IMR-90 (cell line): ENCODE results near the gene BAD. TPM values are rescaled to one million over a fixed set of nuclear protein-coding genes. Genes with fewer than 3 reads are reported as not detected.

ENCODE experiments used
- ATAC-seq: fragments of 200-7000 bp; cut with Tn5 transposase; 2 replicates; pipeline ENCODE4 v1.9.1; 2020; ENCODE audit warnings: low read depth, mild to moderate bottlenecking, moderate library complexity
- BruUV-seq: library from RNA; stranded (reverse); fragments of 400-500 nt; replicated peaks from 2 replicates; lab custom pipeline; 2021; lab: Mats Ljungman, UMichigan
- CTCF ChIA-PET: fragments of 300-600 bp; formaldehyde crosslinking; extraction: SDS; loops from one replicate; lab custom pipeline; 2021; ENCODE audit warnings: antibody characterized with exemption; lab: Yijun Ruan, JAX
- POLR2A ChIA-PET: fragments of 300-600 bp; sonication (Branson Sonifier 250); formaldehyde crosslinking; loops from one replicate; lab custom pipeline; 2022; ENCODE audit warnings: antibody characterized with exemption; ENCODE audit not compliant: unreplicated experiment; lab: Charles Lee
- DNase-seq: peaks from one replicate; pipeline ENCODE4 v3.0.0; 2013
- H2AFZ ChIP-seq: replicated peaks from 2 replicates; pipeline ENCODE3; 2013; ENCODE audit warnings: low read length, mild to moderate bottlenecking; ENCODE audit not compliant: poor library complexity
- H2AK5ac ChIP-seq: 2 replicates; pipeline ENCODE4 v1.6.1; 2013; ENCODE audit warnings: low read depth, low read length, inconsistent platforms
- H2AK9ac ChIP-seq: replicated peaks from 2 replicates; pipeline ENCODE3; 2013; ENCODE audit warnings: mild to moderate bottlenecking, low read depth, low read length, moderate library complexity; ENCODE audit not compliant: poor library complexity
- H2BK120ac ChIP-seq: 2 replicates; pipeline ENCODE4 v1.6.1; 2013; ENCODE audit warnings: low read depth, low read length, inconsistent platforms
- H2BK15ac ChIP-seq: 3 replicates; pipeline ENCODE4 v1.6.1; 2013; ENCODE audit warnings: low read depth, low read length, inconsistent platforms
- H2BK20ac ChIP-seq: 2 replicates; pipeline ENCODE4 v1.6.1; 2013; ENCODE audit warnings: low read depth, mild to moderate bottlenecking, inconsistent platforms, low read length, moderate library complexity
- H2BK5ac ChIP-seq: 2 replicates; pipeline ENCODE4 v1.6.1; 2013; ENCODE audit warnings: mild to moderate bottlenecking, low read depth, low read length, inconsistent platforms; ENCODE audit not compliant: poor library complexity, severe bottlenecking
- H3K14ac ChIP-seq: replicated peaks from 2 replicates; pipeline ENCODE4 v1.6.1; 2013; ENCODE audit warnings: low read depth, low read length, inconsistent platforms
- H3K18ac ChIP-seq: 2 replicates; pipeline ENCODE4 v1.6.1; 2013; ENCODE audit warnings: low read depth, low read length, control low read depth
- H3K23ac ChIP-seq: 2 replicates; pipeline ENCODE4 v1.6.1; 2013; ENCODE audit warnings: low read depth, low read length, inconsistent platforms
- H3K27ac ChIP-seq: 2 replicates; pipeline ENCODE4 v1.5.1; 2013; ENCODE audit warnings: mild to moderate bottlenecking, control low read depth, low read length; ENCODE audit not compliant: insufficient read depth
- H3K27me3 ChIP-seq: 2 replicates; pipeline ENCODE4 v1.6.1; 2013; ENCODE audit warnings: low read length; ENCODE audit not compliant: control insufficient read depth, insufficient read depth
- H3K36me3 ChIP-seq: 2 replicates; pipeline ENCODE4 v1.6.1; 2013; ENCODE audit warnings: low read length, mixed read lengths; ENCODE audit not compliant: control insufficient read depth, insufficient read depth
- H3K4ac ChIP-seq: 2 replicates; pipeline ENCODE4 v1.6.1; 2013; ENCODE audit warnings: low read depth, low read length, inconsistent platforms
- H3K4me1 ChIP-seq: 2 replicates; pipeline ENCODE4 v1.6.1; 2013; ENCODE audit warnings: low read length, mixed read lengths; ENCODE audit not compliant: control insufficient read depth, insufficient read depth
- H3K4me2 ChIP-seq: 2 replicates; pipeline ENCODE4 v1.6.1; 2013; ENCODE audit warnings: low read depth, mild to moderate bottlenecking, control low read depth, low read length, moderate library complexity
- H3K4me3 ChIP-seq: 2 replicates; pipeline ENCODE4 v1.5.1; 2013; ENCODE audit warnings: low read depth, mild to moderate bottlenecking, control low read depth, low read length, moderate library complexity; ENCODE audit not compliant: insufficient read depth
- H3K56ac ChIP-seq: 2 replicates; pipeline ENCODE4 v1.6.1; 2013; ENCODE audit warnings: low read length, inconsistent platforms; ENCODE audit not compliant: insufficient read depth; ENCODE audit errors: extremely low read depth
- H3K79me1 ChIP-seq, 2 experiments: 2 replicates each; pipeline ENCODE4 v1.6.1; 2013; ENCODE audit warnings: low read length in 2 of 2, inconsistent platforms in 1 of 2, low read depth in 1 of 2
- H3K9ac ChIP-seq: 2 replicates; pipeline ENCODE4 v1.6.1; 2013; ENCODE audit warnings: low read depth, low read length, control low read depth
- H3K9me1 ChIP-seq: 2 replicates; pipeline ENCODE4 v1.6.1; 2013; ENCODE audit warnings: low read length, inconsistent platforms; ENCODE audit not compliant: insufficient read depth
- H3K9me3 ChIP-seq: 2 replicates; pipeline ENCODE4 v1.6.1; 2013; ENCODE audit warnings: low read length; ENCODE audit not compliant: control insufficient read depth, insufficient read depth
- H4K20me1 ChIP-seq: 2 replicates; pipeline ENCODE4 v1.6.1; 2013; ENCODE audit warnings: low read length, inconsistent platforms; ENCODE audit not compliant: insufficient read depth
- H4K5ac ChIP-seq: 2 replicates; pipeline ENCODE4 v1.6.1; 2013; ENCODE audit warnings: mild to moderate bottlenecking, low read depth, low read length, control low read depth
- H4K8ac ChIP-seq, 2 experiments: 2 replicates each; pipeline ENCODE4 v1.6.1; 2013; ENCODE audit warnings: low read depth in 2 of 2, low read length in 2 of 2, control low read depth in 1 of 2, inconsistent platforms in 1 of 2
- H4K91ac ChIP-seq: 2 replicates; pipeline ENCODE4 v1.6.1; 2013; ENCODE audit warnings: low read depth, low read length, inconsistent platforms; ENCODE audit not compliant: insufficient read depth
- BHLHE40 ChIP-seq: fragments of 150-350 bp; IDR thresholded peaks from 2 replicates; pipeline ENCODE4 v1.6.1; 2016; ENCODE audit warnings: mild to moderate bottlenecking, low read depth, low read length
- CHD1 ChIP-seq: IDR thresholded peaks from 2 replicates; pipeline ENCODE4 v1.6.1; 2012; ENCODE audit warnings: low read depth, low read length, improper control_type of control experiment
- CTCF ChIP-seq: conservative IDR thresholded peaks from 2 replicates; pipeline ENCODE4 v1.5.1; 2012; ENCODE audit warnings: mild to moderate bottlenecking, low read depth, low read length, improper control_type of control experiment
- FOS ChIP-seq: fragments of 150-350 bp; IDR thresholded peaks from 2 replicates; pipeline ENCODE4 v1.6.1; 2016; ENCODE audit warnings: low read depth, low read length
- MAFK ChIP-seq: IDR thresholded peaks from 2 replicates; pipeline ENCODE4 v1.6.1; 2012; ENCODE audit warnings: low read depth, low read length, improper control_type of control experiment
- MAZ ChIP-seq: IDR thresholded peaks from 2 replicates; pipeline ENCODE4 v1.6.1; 2012; ENCODE audit warnings: low read depth, mild to moderate bottlenecking, low read length, improper control_type of control experiment, moderate library complexity, borderline replicate concordance
- MXI1 ChIP-seq: IDR thresholded peaks from 2 replicates; pipeline ENCODE4 v1.6.1; 2012; ENCODE audit warnings: low read depth, mild to moderate bottlenecking, low read length, moderate library complexity, borderline replicate concordance
- NFE2L2 ChIP-seq: fragments of 150-350 bp; IDR thresholded peaks from 2 replicates; pipeline ENCODE4 v1.6.1; 2016; ENCODE audit warnings: low read depth, mild to moderate bottlenecking, low read length
- POLR2A ChIP-seq: IDR thresholded peaks from 2 replicates; pipeline ENCODE4 v1.6.1; 2012; ENCODE audit warnings: mild to moderate bottlenecking, low read depth, low read length
- RAD21 ChIP-seq: IDR thresholded peaks from 2 replicates; pipeline ENCODE4 v1.6.1; 2012; ENCODE audit warnings: low read length, improper control_type of control experiment
- RCOR1 ChIP-seq: IDR thresholded peaks from 2 replicates; pipeline ENCODE4 v1.6.1; 2012; ENCODE audit warnings: mild to moderate bottlenecking, low read length, improper control_type of control experiment; ENCODE audit not compliant: insufficient replicate concordance
- RFX5 ChIP-seq: IDR thresholded peaks from 2 replicates; pipeline ENCODE4 v1.8.0; 2012; ENCODE audit warnings: low read depth, mild to moderate bottlenecking, low read length, moderate library complexity
- SMC3 ChIP-seq: fragments of 150-350 bp; IDR thresholded peaks from 2 replicates; pipeline ENCODE4 v1.6.1; 2016; ENCODE audit warnings: low read depth, mild to moderate bottlenecking, antibody characterized with exemption, low read length, moderate library complexity
- USF2 ChIP-seq: fragments of 150-350 bp; IDR thresholded peaks from 2 replicates; pipeline ENCODE4 v1.6.1; 2017; ENCODE audit warnings: mild to moderate bottlenecking, antibody characterized with exemption, low read length, low read depth
- WGBS, 2 experiments: methylation state at CpG; one replicate each; pipeline versions ENCODE4 v1.1.5 to v1.1.7; 2013; ENCODE audit warnings: missing lambda C conversion rate in 2 of 2; ENCODE audit not compliant: insufficient read length in 1 of 2; ENCODE audit errors: extremely low coverage in 2 of 2; 5-methylcytosine and 5-hydroxymethylcytosine counted together
- dilution Hi-C: fragments of 300-500 bp; cut with HindIII; formaldehyde crosslinking; loops from one replicate; pipeline ENCODE4 v1.14.3; 2018; ENCODE audit warnings: low sequenced_read_pairs; ENCODE audit not compliant: unreplicated experiment
- in situ Hi-C: fragments of 300-500 bp; cut with MboI; formaldehyde crosslinking; loops from 3 replicates; pipeline ENCODE4 v1.14.3; 2019; ENCODE audit warnings: low sequenced_read_pairs, inconsistent platforms, mixed read lengths
- intact Hi-C: fragments of 100-400 bp; cut with micrococcal nuclease; formaldehyde crosslinking; loops from 2 replicates; pipeline ENCODE4 v1.10.0; 2022
- polyA plus RNA-seq, 3 experiments: library from polyadenylated mRNA; depleted of rRNA; stranded (reverse); fragments of >200 nt; gene quantifications; 2 replicates each; pipeline ENCODE4 v1.2.3, GENCODE V29; 2012; ENCODE audit warnings: low replicate concordance in 1 of 3
- total RNA-seq: library from RNA; depleted of rRNA; stranded (reverse); fragments of >200 nt; gene quantifications from 2 replicates; pipeline ENCODE4 v1.2.3, GENCODE V29; 2012
- TF ChIP-seq, protein P1 (sequence below): fragments of 150-350 bp; IDR thresholded peaks from 2 replicates; pipeline ENCODE4 v1.6.1; 2016; ENCODE audit warnings: low read depth, mild to moderate bottlenecking, low read length, moderate library complexity, borderline replicate concordance

BAD gene
- total and polyA plus RNA-seq, 2 of the 4 experiments (the other 2 are of a cell fraction) = 30.3 to 68.0 TPM

GRCh38 chr11:64281957-64282770, 2.3 kb downstream of the BAD start:
- Histone ChIP-seq H2BK20ac (no peak overlapping the region), H2BK15ac (no peak overlapping the region), H2AK5ac (no peak overlapping the region), H3K9me3 (no peaks in the 10 kb centered on the region), H3K4me1 (peaks cover 8% of the 10 kb centered on the region), H4K5ac (no peak overlapping the region), H3K79me1 (peaks cover 15 to 37% of the 10 kb centered on the region in 2 experiments), H4K8ac (no peak overlapping the region), H3K27ac (no peak overlapping the region), H2BK120ac (no peak overlapping the region), H4K20me1 (no peaks in the 10 kb centered on the region), H2BK5ac (no peak overlapping the region), H3K56ac (no peak overlapping the region), H3K4me3 (no peak overlapping the region), H3K9me1 (peaks cover 5% of the 10 kb centered on the region; the same call in 1 of the 2 replicates), H2AFZ (no peak overlapping the region), H3K23ac (no peak overlapping the region), H3K14ac (no peak overlapping the region), H3K4ac (no peak overlapping the region), H3K36me3 (peaks cover 18% of the 10 kb centered on the region), H2AK9ac (no peak overlapping the region), H3K27me3 (no peaks in the 10 kb centered on the region), H3K18ac (no peak overlapping the region), H3K4me2 (no peak overlapping the region), H4K91ac (no peak overlapping the region), H3K9ac (no peak overlapping the region)
- intact Hi-C loops (no loop called here), dilution Hi-C loops (no loop called here), in situ Hi-C loops (no loop called here)
- no peak for ATAC-seq
- POLR2A ChIA-PET = no interaction called here
- BruUV-seq = no TSS peak
- no peak for DNase-seq
- WGBS, 2 experiments = 100% methylated on average over 1 of the region's 22 CpGs; no CpG with 5 or more reads in 1 of the 2 experiments
- CTCF ChIA-PET = no interaction called here
- TF ChIP-seq POLR2A = no peak
- no peak for TF ChIP-seq BHLHE40
- no peak for TF ChIP-seq RFX5
- TF ChIP-seq NFE2L2 = no peak
- TF ChIP-seq CHD1 = no peak
- TF ChIP-seq, protein P1, sequence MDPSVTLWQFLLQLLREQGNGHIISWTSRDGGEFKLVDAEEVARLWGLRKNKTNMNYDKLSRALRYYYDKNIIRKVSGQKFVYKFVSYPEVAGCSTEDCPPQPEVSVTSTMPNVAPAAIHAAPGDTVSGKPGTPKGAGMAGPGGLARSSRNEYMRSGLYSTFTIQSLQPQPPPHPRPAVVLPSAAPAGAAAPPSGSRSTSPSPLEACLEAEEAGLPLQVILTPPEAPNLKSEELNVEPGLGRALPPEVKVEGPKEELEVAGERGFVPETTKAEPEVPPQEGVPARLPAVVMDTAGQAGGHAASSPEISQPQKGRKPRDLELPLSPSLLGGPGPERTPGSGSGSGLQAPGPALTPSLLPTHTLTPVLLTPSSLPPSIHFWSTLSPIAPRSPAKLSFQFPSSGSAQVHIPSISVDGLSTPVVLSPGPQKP = no peak
- no peak for TF ChIP-seq FOS
- no peak for TF ChIP-seq RCOR1
- no peak for TF ChIP-seq MAFK
- no peak for TF ChIP-seq USF2
- no peak for TF ChIP-seq MAZ
- no peak for TF ChIP-seq MXI1
- no peak for TF ChIP-seq SMC3
- TF ChIP-seq RAD21 = no peak
- no peak for TF ChIP-seq CTCF
